H9 (cell line): Measurements from ENCODE around the gene HECW1. TPM values are rescaled to one million over a fixed set of nuclear protein-coding genes. Genes with fewer than 3 reads are reported as not detected.

Experiments used
- DNase-seq: peaks from one replicate; pipeline ENCODE4 v3.0.0-alpha.2; 2017
- H2AFZ ChIP-seq: one replicate; pipeline ENCODE4 v1.6.1; 2013; ENCODE audit warnings: mild to moderate bottlenecking, low read length, control low read depth, moderate library complexity
- H2AK5ac ChIP-seq: 2 replicates; pipeline ENCODE4 v1.6.1; 2013; ENCODE audit warnings: low read length, control low read depth, mixed read lengths; ENCODE audit not compliant: insufficient read length
- H2BK120ac ChIP-seq: one replicate; pipeline ENCODE4 v1.6.1; 2013; ENCODE audit warnings: low read depth, mild to moderate bottlenecking, low read length, control low read depth, inconsistent platforms; ENCODE audit not compliant: poor library complexity, severe bottlenecking
- H2BK12ac ChIP-seq: 2 replicates; pipeline ENCODE4 v1.6.1; 2013; ENCODE audit warnings: low read length, control low read depth, mixed read lengths, low read depth; ENCODE audit not compliant: insufficient read length
- H2BK15ac ChIP-seq: 2 replicates; pipeline ENCODE4 v1.6.1; 2013; ENCODE audit warnings: low read depth, low read length, control low read depth
- H2BK20ac ChIP-seq: one replicate; pipeline ENCODE4 v1.6.1; 2013; ENCODE audit warnings: low read depth, mild to moderate bottlenecking, low read length, control low read depth, inconsistent platforms; ENCODE audit not compliant: poor library complexity, severe bottlenecking
- H2BK5ac ChIP-seq: 2 replicates; pipeline ENCODE4 v1.6.1; 2013; ENCODE audit warnings: low read length, control low read depth, mixed read lengths; ENCODE audit not compliant: insufficient read length
- H3K14ac ChIP-seq: 2 replicates; pipeline ENCODE4 v1.6.1; 2013; ENCODE audit warnings: low read length, control low read depth; ENCODE audit not compliant: insufficient read depth
- H3K18ac ChIP-seq: 2 replicates; pipeline ENCODE4 v1.6.1; 2013; ENCODE audit warnings: low read depth, mild to moderate bottlenecking, mixed read lengths, low read length, control low read depth; ENCODE audit not compliant: insufficient read length
- H3K23ac ChIP-seq: 2 replicates; pipeline ENCODE4 v1.6.1; 2013; ENCODE audit warnings: low read length, control low read depth, mixed read lengths, low read depth; ENCODE audit not compliant: insufficient read length
- H3K23me2 ChIP-seq: 2 replicates; pipeline ENCODE4 v1.6.1; 2013; ENCODE audit warnings: low read depth, mild to moderate bottlenecking, mixed read lengths, low read length, control low read depth; ENCODE audit not compliant: insufficient read length, poor library complexity, severe bottlenecking
- H3K27ac ChIP-seq: 2 replicates; pipeline ENCODE4 v1.5.1; 2013; ENCODE audit warnings: low read length, control low read depth, mixed read lengths, low read depth; ENCODE audit not compliant: insufficient read length
- H3K27me3 ChIP-seq: 2 replicates; pipeline ENCODE4 v1.6.1; 2013; ENCODE audit warnings: low read length, control low read depth, inconsistent platforms; ENCODE audit not compliant: insufficient read depth
- H3K4ac ChIP-seq: 2 replicates; pipeline ENCODE4 v1.6.1; 2013; ENCODE audit warnings: low read depth, mild to moderate bottlenecking, control low read depth, inconsistent platforms, low read length, moderate library complexity
- H3K4me1 ChIP-seq: 2 replicates; pipeline ENCODE4 v1.6.1; 2013; ENCODE audit warnings: low read length, control low read depth, inconsistent platforms; ENCODE audit not compliant: insufficient read depth
- H3K4me2 ChIP-seq: 2 replicates; pipeline ENCODE4 v1.6.1; 2013; ENCODE audit warnings: low read length, control low read depth, mixed read lengths; ENCODE audit not compliant: insufficient read length, insufficient read depth
- H3K56ac ChIP-seq: 2 replicates; pipeline ENCODE4 v1.6.1; 2013; ENCODE audit warnings: low read depth, mild to moderate bottlenecking, mixed read lengths, low read length, control low read depth; ENCODE audit not compliant: insufficient read length
- H3K79me1 ChIP-seq: 2 replicates; pipeline ENCODE4 v1.6.1; 2013; ENCODE audit warnings: low read depth, mild to moderate bottlenecking, moderate library complexity, low read length, control low read depth, inconsistent platforms; ENCODE audit not compliant: insufficient read depth, poor library complexity, severe bottlenecking
- H3K79me2 ChIP-seq: 2 replicates; pipeline ENCODE4 v1.6.1; 2013; ENCODE audit warnings: low read length, control low read depth, inconsistent platforms; ENCODE audit not compliant: insufficient read depth
- H3K9ac ChIP-seq: 2 replicates; pipeline ENCODE4 v1.6.1; 2013; ENCODE audit warnings: low read length, control low read depth, mixed read lengths; ENCODE audit not compliant: insufficient read length; ENCODE audit errors: extremely low read depth
- H3K9me3 ChIP-seq: one replicate; pipeline ENCODE4 v1.6.1; 2013; ENCODE audit warnings: low read depth, low read length, inconsistent platforms; ENCODE audit not compliant: control insufficient read depth
- H3T11ph ChIP-seq: one replicate; pipeline ENCODE4 v1.6.1; 2013; ENCODE audit warnings: mild to moderate bottlenecking, low read length, control low read depth, inconsistent platforms
- H4K20me1 ChIP-seq: one replicate; pipeline ENCODE4 v1.6.1; 2013; ENCODE audit not compliant: control insufficient read depth, insufficient read length, insufficient read depth
- H4K5ac ChIP-seq: 2 replicates; pipeline ENCODE4 v1.6.1; 2013; ENCODE audit warnings: low read depth, mild to moderate bottlenecking, mixed read lengths, low read length, control low read depth; ENCODE audit not compliant: insufficient read length
- H4K8ac ChIP-seq: replicated peaks from 2 replicates; pipeline ENCODE4 v1.6.1; 2013; ENCODE audit warnings: low read length, control low read depth, mixed read lengths, low read depth; ENCODE audit not compliant: insufficient read length
- H4K91ac ChIP-seq: 2 replicates; pipeline ENCODE4 v1.6.1; 2013; ENCODE audit warnings: low read depth, mild to moderate bottlenecking, moderate library complexity, mixed read lengths, low read length, control low read depth; ENCODE audit not compliant: insufficient read length
- H3K27ac Mint-ChIP-seq, 3 experiments: 2 replicates in 2 of 3; 3 replicates in 1 of 3; pipeline ENCODE4 v1.8.0; 2020 to 2021; ENCODE audit warnings: mixed read lengths in 3 of 3, mild to moderate bottlenecking in 1 of 3, moderate library complexity in 1 of 3
- H3K27me3 Mint-ChIP-seq: 2 replicates; pipeline ENCODE4 v1.8.0; 2021; ENCODE audit warnings: low read depth, mild to moderate bottlenecking, moderate library complexity, mixed read lengths
- H3K36me3 Mint-ChIP-seq, 3 experiments: 2 replicates in 2 of 3; 3 replicates in 1 of 3; pipeline ENCODE4 v1.8.0; 2020 to 2021; ENCODE audit warnings: low read depth in 3 of 3, mixed read lengths in 3 of 3; ENCODE audit not compliant: insufficient read depth in 1 of 3
- H3K4me1 Mint-ChIP-seq, 2 experiments: 2 replicates each; pipeline ENCODE4 v1.8.0; 2020; ENCODE audit warnings: mixed read lengths in 2 of 2
- H3K4me3 Mint-ChIP-seq, 2 experiments: 2 replicates in 1 of 2; 3 replicates in 1 of 2; pipeline ENCODE4 v1.8.0; 2020 to 2021; ENCODE audit warnings: mild to moderate bottlenecking in 2 of 2, mixed read lengths in 2 of 2, moderate library complexity in 1 of 2
- H3K9me3 Mint-ChIP-seq, 2 experiments: 2 replicates in 1 of 2; 3 replicates in 1 of 2; pipeline ENCODE4 v1.8.0; 2020; ENCODE audit warnings: mild to moderate bottlenecking in 2 of 2, mixed read lengths in 2 of 2, moderate library complexity in 1 of 2
- CTCF ChIP-seq: fragments of 200-600 bp; sonication (generic); conservative IDR thresholded peaks from 3 replicates; pipeline ENCODE4 v1.8.0; 2021; ENCODE audit warnings: antibody characterized with exemption, mild to moderate bottlenecking
- WGBS: extraction: QIAGEN DNeasy Blood & Tissue Kit; methylation state at CpG from one replicate; pipeline ENCODE4 v1.1.7; 2013; ENCODE audit warnings: missing lambda C conversion rate, low lambda C conversion rate, mixed read lengths; ENCODE audit not compliant: insufficient read length; ENCODE audit errors: extremely low coverage; 5-methylcytosine and 5-hydroxymethylcytosine counted together
- total RNA-seq: library from RNA; stranded (reverse); gene quantifications from 2 replicates; pipeline ENCODE4 v1.2.1, GENCODE V29; 2021

HECW1 gene
- total RNA-seq, 1 experiment from 2014 or later = 5.0 TPM

DNA sequence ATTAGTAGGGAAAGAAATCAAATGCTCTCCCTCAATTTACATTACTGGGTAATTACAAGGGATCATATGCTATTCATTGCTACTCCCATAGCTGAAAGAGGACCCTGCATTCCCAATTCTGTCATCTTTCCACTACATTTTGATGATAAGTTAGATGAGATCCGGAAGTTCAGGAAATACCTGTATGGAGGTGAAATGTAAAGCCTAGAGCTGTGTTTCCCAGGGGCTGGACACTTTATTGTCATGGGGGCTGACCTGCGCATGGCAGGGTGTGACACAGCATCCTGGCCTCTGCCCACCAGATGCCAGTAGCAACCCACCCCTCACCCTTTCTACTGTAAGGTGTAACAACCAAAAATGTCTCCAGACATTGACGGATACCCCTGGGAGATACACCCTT is 56.6 kb downstream of the HECW1 start:
- H2BK12ac ChIP-seq = no peak overlapping the region
- H3T11ph ChIP-seq = no peak overlapping the region
- Mint-ChIP-seq H3K4me1 (peaks cover 26 to 33% of the 10 kb centered on the region in 2 experiments), H3K27ac (no peak overlapping the region), H3K9me3 (no peaks in the 10 kb centered on the region), H3K36me3 (no peaks in the 10 kb centered on the region), H3K27me3 (no peaks in the 10 kb centered on the region), H3K4me3 (no peak overlapping the region)
- H3K79me1 ChIP-seq = peaks cover 2% of the 10 kb centered on the region
- no peak overlapping the region for H2AFZ ChIP-seq
- H3K27ac ChIP-seq = no peak overlapping the region
- H3K27me3 ChIP-seq = no peaks in the 10 kb centered on the region
- H3K9ac ChIP-seq = no peak overlapping the region
- no peak overlapping the region for H2BK15ac ChIP-seq
- no peak for TF ChIP-seq CTCF
- no peaks in the 10 kb centered on the region for H4K20me1 ChIP-seq
- no peak overlapping the region for H3K4ac ChIP-seq
- no peaks in the 10 kb centered on the region for H3K9me3 ChIP-seq
- H3K4me1 ChIP-seq = peaks cover 8% of the 10 kb centered on the region; the same call in 1 of the 2 replicates
- DNase-seq = no peak
- H4K8ac ChIP-seq = no peak overlapping the region
- H2BK120ac ChIP-seq = no peak overlapping the region
- no peak overlapping the region for H2BK5ac ChIP-seq
- H3K56ac ChIP-seq = no peak overlapping the region
- H4K5ac ChIP-seq = no peak overlapping the region
- H2AK5ac ChIP-seq = no peak overlapping the region
- no peaks in the 10 kb centered on the region for H3K23me2 ChIP-seq
- H3K14ac ChIP-seq = no peak overlapping the region
- no CpG with 5 or more reads among the region's 3 CpGs for whole genome bisulfite sequencing
- H3K4me2 ChIP-seq = no peak overlapping the region
- H2BK20ac ChIP-seq = no peak overlapping the region
- no peak overlapping the region for H4K91ac ChIP-seq
- H3K23ac ChIP-seq = no peak overlapping the region
- no peak overlapping the region for H3K18ac ChIP-seq
- no peaks in the 10 kb centered on the region for H3K79me2 ChIP-seq
